Pancreas (tissue), 10 donors: ENCODE data around the gene TFF2. TPM values are rescaled to one million over a fixed set of nuclear protein-coding genes. Genes with fewer than 3 reads are reported as not detected.

Experiments
- ATAC-seq, 4 donors: fragments of 200-7000 bp; cut with Tn5 transposase; one replicate each; pipeline versions ENCODE4 v1.8.0 to v1.9.1; 2020; ENCODE audit warnings: mild to moderate bottlenecking in 4 of 4, moderate library complexity in 4 of 4
- DNase-seq, 6 donors: peaks; one replicate each; pipeline ENCODE4 v3.0.0-alpha.2; 2020
- FAIRE-seq: peaks from 2 replicates; lab custom pipeline; 2012; peaks lifted over from hg19 to GRCh38; lab: Jason Lieb, UNC
- H3K27ac ChIP-seq, 4 donors: fragments of 200-600 bp; sonication (generic); 1 replicate in 3 of 4; 2 replicates in 1 of 4; pipeline versions ENCODE4 v1.5.0 to v1.8.0; 2020
- H3K27me3 ChIP-seq, 4 donors: fragments of 200-600 bp; one replicate each; pipeline ENCODE4 v1.8.0; 2021
- H3K36me3 ChIP-seq, 3 donors: fragments of 200-600 bp; sonication (generic) in 1 of 3; one replicate each; pipeline versions ENCODE4 v1.5.0 to v1.8.0; 2020 to 2021
- H3K4me1 ChIP-seq, 3 donors: fragments of 200-600 bp; one replicate each; pipeline ENCODE4 v1.8.0; 2021
- H3K4me3 ChIP-seq, 4 donors: fragments of 200-600 bp; sonication (generic) in 2 of 4; one replicate each; pipeline versions ENCODE4 v1.5.0 to v1.8.0; 2020 to 2021
- H3K9me3 ChIP-seq, 4 donors: fragments of 200-600 bp; one replicate each; pipeline ENCODE4 v1.8.0; 2021
- CTCF ChIP-seq, 4 donors: fragments of 200-600 bp; sonication (generic) in 3 of 4; IDR thresholded peaks; one replicate each; pipeline versions ENCODE4 v1.5.0 to v1.8.0; 2021; ENCODE audit warnings: antibody characterized with exemption in 4 of 4
- WGBS, 2 donors: extraction: QIAGEN DNeasy Blood & Tissue Kit; methylation state at CpG; one replicate each; pipeline ENCODE4 v1.1.7; 2013; 5-methylcytosine and 5-hydroxymethylcytosine counted together
- intact Hi-C, 3 donors: fragments of 100-400 bp; cut with DNase I; formaldehyde crosslinking; loops; one replicate each; pipeline versions ENCODE4 v1.11.1 to v1.14.2; 2022
- polyA plus RNA-seq, 2 donors: library from polyadenylated mRNA; stranded (reverse); fragments of 200-250 nt; gene quantifications; one replicate each; pipeline ENCODE4 v1.2.3, GENCODE V29; 2013
- total RNA-seq, 6 donors: library from RNA; stranded (reverse); fragmentation: NEBNext Ultra II Directional in 4 of 6; extraction: Animal tissue kit (Norgen Biotek cat#: 25700) in 4 of 6; gene quantifications; one replicate each; pipeline versions ENCODE4 v1.2.1 to v1.2.4, GENCODE V29; 2021 to 2023
- donor health status: healthy with polysubstance abuse.
- donor health status: DM: no; HTN: no; CAD: no; lungs with moderate emphysema.
- donor health status: DM: no; HTN: no; CAD: no.
- donor health status: control.
- donor health status: control.
- donor health status: Bipolar disorder and iron deficiency.
- donor health status: DM: yes; HTN: yes; CAD: no.
- donor health status: DM: no; HTN: no; CAD: no.
- donor health status: DM: no; HTN: no; CAD: no.
- donor health status: DM: yes; HTN: yes; CAD: no.

TFF2 gene
- total RNA-seq: 10 to 100 TPM in 1 of 6 donors, 1 to 10 TPM in 4, under 1 TPM in 1; 0.28 to 11.3 (median 1.5) TPM
- polyA plus RNA-seq: 10 to 100 TPM in 1 of 2 donors, 1 to 10 TPM in 1; 1.8 to 19.6 TPM

- FAIRE-seq (no peak), ATAC-seq (peak in 1 of 4 donors; percentile 64), DNase-seq (no peak)
- H3K4me3 ChIP-seq: no peak within 1 kb of the TSS
- no peaks in the 10 kb centered on the region for H3K36me3 ChIP-seq
- H3K9me3 ChIP-seq: no peaks in the 10 kb centered on the region
- 61 to 64% methylated on average over 13 of the region's 13 CpGs for WGBS, 2 donors
- no peak for TF ChIP-seq CTCF (IDR thresholded peaks at IDR 0.05)
- no peaks in the 10 kb centered on the region for H3K4me1 ChIP-seq
- H3K27me3 ChIP-seq: no peaks in the 10 kb centered on the region
- intact Hi-C loops: no loop called here
- no peak within 1 kb of the TSS for H3K27ac ChIP-seq
Measured at GRCh38 chr21:42350927-42351426, at the start of gene TFF2. TFF2 (minus strand) TSS chr21:42350994; CDS start chr21:42350957, 37 bp downstream.

- H3K27me3 ChIP-seq: no peaks in the 10 kb centered on the region
- FAIRE-seq: no peak
- DNase-seq: no peak
- intact Hi-C loops: no loop called here
- no peak overlapping the region for H3K4me3 ChIP-seq
- H3K9me3 ChIP-seq: no peaks in the 10 kb centered on the region
- H3K36me3 ChIP-seq: no peaks in the 10 kb centered on the region
- ATAC-seq: no peak
- H3K27ac ChIP-seq: no peak overlapping the region
- peaks cover 0 to 4% (median 0%) of the 10 kb centered on the region in 3 donors for H3K4me1 ChIP-seq
- TF ChIP-seq CTCF (IDR thresholded peaks at IDR 0.05): no peak
- 75 to 80% methylated on average over 4 of the region's 4 CpGs for WGBS, 2 donors
Measured at GRCh38 chr21:42400525-42400924, 49.7 kb upstream of the TFF2 start.

GRCh38 chr21:42398436-42399028 lies 47.7 kb upstream of the TFF2 start:
- intact Hi-C loops: no loop called here
- TF ChIP-seq CTCF (IDR thresholded peaks at IDR 0.05): no peak
- FAIRE-seq: no peak
- no peak overlapping the region for H3K4me3 ChIP-seq
- DNase-seq: no peak
- 71 to 73% methylated on average over 12 of the region's 12 CpGs for WGBS, 2 donors
- no peaks in the 10 kb centered on the region for H3K36me3 ChIP-seq
- no peak for ATAC-seq
- H3K9me3 ChIP-seq: no peaks in the 10 kb centered on the region
- H3K27ac ChIP-seq: no peak overlapping the region
- H3K27me3 ChIP-seq: no peaks in the 10 kb centered on the region
- peaks cover 0 to 4% (median 0%) of the 10 kb centered on the region in 3 donors for H3K4me1 ChIP-seq

GRCh38 chr21:42397746-42398394 lies 47.1 kb upstream of the TFF2 start:
- no peak for FAIRE-seq
- Histone ChIP-seq H3K4me1 (peaks cover 0 to 4% (median 0%) of the 10 kb centered on the region in 3 donors), H3K36me3 (no peaks in the 10 kb centered on the region), H3K27ac (no peak overlapping the region), H3K27me3 (no peaks in the 10 kb centered on the region), H3K9me3 (no peaks in the 10 kb centered on the region), H3K4me3 (no peak overlapping the region)
- intact Hi-C loops: no loop called here
- no peak for DNase-seq
- no peak for TF ChIP-seq CTCF (IDR thresholded peaks at IDR 0.05)
- ATAC-seq: no peak
- WGBS, 2 donors: 79 to 90% methylated on average over 14 of the region's 14 CpGs
